COLO668 (cell line): ENCODE measurements around the gene NDEL1.
A peak's percentile ranks its signal among the peaks of the same experiment; 100 is the strongest.

Experiments
- DNase-seq: peaks from one replicate; lab custom pipeline; 2025; ENCODE audit not compliant: unreplicated experiment; lab: John Stamatoyannopoulos, UW

NDEL1 gene

GRCh38 chr17:8477715-8478441, 42.2 kb downstream of the NDEL1 start:
- DNase-seq: no peak

GRCh38 chr17:8479431-8479947, 43.8 kb downstream of the NDEL1 start:
- DNase-seq: no peak

- DNase-seq: no peak
These were observed 44.6 kb downstream of the NDEL1 start for GRCh38 chr17:8480011-8480976.

- peak; percentile 2 for DNase-seq
These were observed 45.4 kb downstream of the NDEL1 start for GRCh38 chr17:8481089-8481488.

- DNase-seq: no peak
These were observed 46.0 kb downstream of the NDEL1 start for GRCh38 chr17:8481703-8482102.

GRCh38 chr17:8482546-8482945, 46.9 kb downstream of the NDEL1 start:
- DNase-seq: no peak

- no peak for DNase-seq
These were observed 48.8 kb downstream of the NDEL1 start for GRCh38 chr17:8484465-8484864.

GRCh38 chr17:8485491-8485890, 49.8 kb downstream of the NDEL1 start:
- no peak for DNase-seq

GRCh38 chr17:8487130-8487645, 51.5 kb downstream of the NDEL1 start:
- DNase-seq: no peak

- DNase-seq: no peak
These were observed 52.1 kb downstream of the NDEL1 start for GRCh38 chr17:8487743-8488142.

- DNase-seq: no peak
These were observed 52.8 kb downstream of the NDEL1 start for GRCh38 chr17:8488491-8488890.

- DNase-seq: no peak
These were observed 53.2 kb downstream of the NDEL1 start for GRCh38 chr17:8488901-8489300.

- DNase-seq: no peak
These were observed 54.2 kb downstream of the NDEL1 start for GRCh38 chr17:8489841-8490240.

GRCh38 chr17:8490256-8491023, 54.8 kb downstream of the NDEL1 start:
- no peak for DNase-seq

- DNase-seq: no peak
These were observed 56.4 kb downstream of the NDEL1 start for GRCh38 chr17:8492121-8492520.

GRCh38 chr17:8494021-8494420, 58.3 kb downstream of the NDEL1 start:
- no peak for DNase-seq

GRCh38 chr17:8494506-8495111, 58.9 kb downstream of the NDEL1 start:
- no peak for DNase-seq

GRCh38 chr17:8496081-8496480, 60.4 kb downstream of the NDEL1 start:
- no peak for DNase-seq

- no peak for DNase-seq
These were observed 63.5 kb downstream of the NDEL1 start for GRCh38 chr17:8499171-8499570.

- DNase-seq: no peak
These were observed 63.9 kb downstream of the NDEL1 start for GRCh38 chr17:8499614-8500013.
